HG02970 (cell line): ENCODE results near the gene VPS26B.
"Not testable (repeated sequence)": the region's sequence is repeated elsewhere in the genome, so short reads cannot be mapped to it uniquely, and the experiment has no call there.

Experiments
- ATAC-seq: cut with Tn5 transposase; IDR thresholded peaks from one replicate; pipeline ENCODE4 v1.9.1; 2021; ENCODE audit warnings: mild to moderate bottlenecking, moderate library complexity, moderate number of reproducible peaks; ENCODE audit not compliant: unreplicated experiment, low FRiP score

The VPS26B gene

DNA sequence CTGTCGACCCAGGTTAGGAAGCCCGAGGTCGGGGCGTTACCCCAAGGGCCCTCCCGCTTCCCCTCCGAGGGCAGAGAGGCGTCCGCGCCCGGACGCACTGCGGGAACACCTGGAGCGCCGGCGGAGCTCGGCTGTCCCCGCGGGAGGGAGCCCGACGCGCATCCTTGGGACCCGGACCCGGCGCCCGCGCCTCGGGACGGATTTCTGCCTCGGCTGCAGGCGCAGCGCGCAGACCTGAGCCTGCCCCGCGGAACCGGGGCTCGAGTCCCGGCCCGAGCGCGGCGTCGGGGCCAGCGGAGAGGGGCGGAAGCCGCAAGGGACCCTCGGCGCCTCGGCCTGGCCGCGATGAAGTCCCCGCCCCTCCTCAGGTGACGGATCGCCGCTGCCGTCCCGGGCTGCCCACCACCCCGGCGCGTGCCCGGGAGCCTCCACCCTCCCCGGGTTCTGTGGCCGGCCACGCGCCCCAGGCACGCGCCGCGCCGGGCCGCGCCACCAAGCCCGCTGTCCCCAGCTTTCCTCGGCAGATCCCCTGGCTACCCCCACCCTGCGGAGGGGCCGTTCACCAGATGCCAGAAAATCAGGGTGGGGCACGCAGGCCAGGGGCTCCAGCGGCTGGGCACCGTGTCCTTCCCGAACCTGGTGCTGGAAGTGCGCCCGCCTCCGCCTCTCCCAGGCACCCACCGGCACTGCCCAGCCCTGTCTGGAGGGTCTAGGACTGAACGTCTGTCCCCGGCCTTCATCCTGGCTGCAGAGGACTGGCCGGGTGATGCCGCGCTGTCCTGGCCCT, 52.1 kb downstream of the VPS26B start:
- no peak for ATAC-seq

DNA sequence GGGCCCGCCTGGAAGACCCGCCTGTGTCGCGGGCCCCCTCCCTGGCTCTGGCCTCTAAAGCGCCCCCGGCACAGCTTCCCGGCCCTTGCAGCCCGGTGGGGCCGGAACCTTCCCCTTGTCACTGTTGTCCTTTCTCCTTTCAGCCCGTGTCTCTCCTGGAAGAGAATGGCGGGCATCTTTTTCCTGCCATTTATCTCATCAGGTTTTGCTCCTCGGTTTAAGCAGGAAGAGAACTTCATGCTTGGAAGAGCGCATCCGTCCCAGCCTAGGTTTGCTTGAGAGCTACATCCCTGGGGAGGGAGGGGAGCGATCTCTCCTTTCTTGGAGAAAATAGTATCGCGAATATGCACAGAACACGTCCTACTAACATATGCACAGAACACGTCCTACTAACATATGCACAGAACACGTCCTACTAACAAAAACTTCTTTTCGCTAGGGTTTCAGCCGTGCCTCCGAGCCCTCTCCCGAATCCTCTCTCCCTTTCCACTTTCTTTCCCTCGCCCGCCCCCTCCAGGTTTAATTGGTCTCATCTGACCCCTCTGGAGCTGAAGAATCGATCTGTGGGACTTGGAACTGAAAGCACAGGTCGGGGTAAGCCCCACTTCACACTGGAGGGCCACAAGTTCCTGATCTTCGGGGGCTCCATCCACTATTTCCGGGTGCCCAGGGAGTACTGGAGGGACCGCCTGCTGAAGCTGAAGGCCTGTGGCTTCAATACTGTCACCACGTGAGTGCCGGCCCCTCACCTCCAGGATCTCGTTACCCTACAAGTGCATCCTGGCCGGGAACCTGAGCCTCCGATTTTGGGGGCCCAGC, 52.9 kb downstream of the VPS26B start:
- no peak for ATAC-seq

DNA sequence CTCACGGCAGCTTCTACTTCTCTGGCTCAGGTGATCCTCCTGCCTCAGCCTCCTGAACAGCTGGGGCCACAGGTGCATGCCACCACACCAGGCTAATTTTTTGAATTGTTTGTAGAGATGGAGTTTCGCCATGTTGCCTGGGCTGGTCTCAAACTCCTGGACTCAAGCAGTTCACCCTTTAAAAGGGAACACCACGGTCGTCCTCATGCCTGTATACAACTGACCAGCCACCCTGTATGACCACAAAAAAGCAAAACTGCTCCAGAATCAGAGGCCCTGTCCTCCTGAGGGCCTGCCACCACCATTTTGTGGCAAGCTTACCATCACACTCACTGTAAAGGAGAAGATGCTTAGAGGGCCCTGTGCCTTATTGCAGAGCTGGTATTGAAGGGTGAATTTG, 53.9 kb downstream of the VPS26B start:
- no peak for ATAC-seq

DNA sequence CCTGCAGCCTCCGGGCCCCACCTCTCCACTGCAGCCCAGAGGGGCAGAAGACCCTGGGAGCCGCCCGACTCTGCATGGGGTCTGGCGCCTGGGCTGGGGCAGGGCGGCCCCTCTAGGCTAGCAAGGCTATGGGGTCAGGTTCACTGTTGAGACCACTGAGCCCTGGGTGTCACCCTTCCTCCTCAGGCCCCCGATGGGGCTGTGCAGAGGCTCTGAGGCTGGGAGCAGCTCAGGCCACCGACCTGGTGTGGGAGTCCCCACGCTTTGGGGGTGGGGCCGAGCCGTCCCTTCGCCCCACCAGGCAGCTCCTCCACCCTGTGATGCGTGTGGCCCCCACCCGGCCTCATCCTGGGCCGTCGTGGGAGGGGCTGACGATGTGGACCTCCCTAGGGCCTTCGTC, 57.2 kb downstream of the VPS26B start:
- ATAC-seq: not testable (repeated sequence)

DNA sequence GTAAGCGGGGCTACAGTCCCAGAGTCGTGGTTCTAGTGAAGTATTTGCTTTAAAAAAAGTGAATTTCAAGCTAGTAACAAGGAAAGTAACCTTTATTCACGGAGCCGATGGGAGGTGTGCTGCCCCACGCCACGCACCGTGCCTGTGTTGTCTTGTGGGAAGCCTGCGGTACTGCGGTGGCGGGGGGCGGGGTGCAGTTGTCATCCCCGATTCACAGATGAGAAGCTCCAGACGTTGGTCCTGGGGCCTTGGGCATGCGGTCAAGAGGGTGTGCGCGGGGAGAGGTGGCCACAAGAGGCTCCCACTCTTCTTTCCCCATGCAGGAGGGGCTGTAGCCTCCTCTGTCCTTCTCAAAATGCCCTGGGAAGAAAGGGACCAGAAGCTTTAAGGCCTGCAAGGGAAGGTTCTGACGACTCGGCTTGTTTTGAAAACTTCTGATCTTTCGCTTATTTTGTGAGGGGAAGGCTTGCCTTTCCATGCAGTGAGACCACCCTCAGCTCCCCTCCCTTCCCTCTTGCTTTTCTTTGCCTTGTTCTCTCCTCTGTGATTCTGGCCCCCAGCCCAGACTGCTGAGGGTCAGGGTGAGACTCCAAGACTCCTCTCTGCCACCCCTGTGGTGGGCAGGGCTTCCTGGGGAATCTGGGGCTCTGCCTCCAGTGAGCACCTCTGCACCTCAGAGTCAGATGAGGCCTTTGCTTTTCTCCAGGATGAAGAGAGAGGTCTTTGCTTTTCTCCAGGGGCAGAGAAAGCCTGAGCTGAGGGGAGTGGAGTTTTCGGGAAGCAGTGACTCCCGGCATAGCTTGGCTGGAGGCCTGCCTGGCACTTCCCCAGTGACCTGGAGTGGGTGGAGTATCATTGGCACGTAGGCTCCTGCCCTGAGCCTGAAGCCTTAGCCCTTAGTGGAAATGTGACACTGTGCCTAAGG, 57.9 kb downstream of the VPS26B start:
- no peak for ATAC-seq

DNA sequence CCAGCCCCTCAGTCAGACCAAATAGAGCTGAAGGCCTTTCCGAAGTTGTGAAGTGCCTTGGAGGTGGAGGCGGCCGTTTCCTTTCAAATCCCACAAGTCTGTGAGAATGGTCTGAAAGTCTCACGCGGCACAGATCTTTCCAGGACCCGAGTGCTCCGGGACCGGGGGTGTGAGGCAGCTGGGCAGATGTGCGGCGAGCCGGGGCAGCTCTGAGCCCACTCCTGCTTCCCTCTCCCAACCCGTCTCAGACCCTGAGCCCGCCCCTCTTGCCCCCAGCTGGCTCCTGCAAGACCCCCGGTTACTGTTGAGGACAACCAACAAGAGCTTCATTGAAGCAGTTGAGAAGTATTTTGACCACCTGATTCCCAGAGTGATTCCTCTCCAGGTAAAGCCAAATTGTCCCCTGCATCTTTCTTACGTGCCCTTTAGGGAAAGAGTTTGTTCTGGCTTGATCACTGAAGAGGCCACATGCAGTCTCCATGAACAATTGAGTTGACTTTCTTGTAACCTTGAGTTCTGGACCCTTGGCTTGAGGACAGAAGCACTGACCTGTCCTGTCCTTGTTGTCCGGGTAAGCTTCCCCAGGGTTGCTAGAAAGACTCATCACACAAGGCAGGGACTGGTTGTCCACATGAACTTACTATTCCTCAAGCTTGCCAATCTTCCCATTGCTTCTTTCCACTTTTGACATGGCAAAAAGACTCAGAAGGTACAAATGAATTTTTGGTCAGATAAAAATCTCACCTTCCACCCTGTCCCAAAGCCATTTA, 59.2 kb downstream of the VPS26B start:
- no peak for ATAC-seq

DNA sequence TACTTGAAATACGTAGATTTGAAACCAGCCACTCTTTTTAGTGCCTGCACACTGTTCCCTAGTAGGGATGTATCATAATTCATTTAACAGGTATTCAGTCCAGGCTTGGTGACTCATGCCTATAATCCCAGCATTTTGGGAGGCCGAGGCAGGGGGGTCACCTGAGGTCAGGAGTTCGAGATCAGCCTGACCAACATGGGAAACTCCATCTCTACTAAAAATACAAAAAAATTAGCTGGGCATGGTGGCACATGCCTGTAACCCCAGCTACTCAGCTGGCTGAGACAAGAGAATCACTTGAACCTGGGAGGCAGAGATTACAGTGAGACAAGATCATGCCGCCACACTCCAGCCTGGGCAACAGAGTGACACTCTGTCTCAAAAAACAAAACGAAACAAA, 59.9 kb downstream of the VPS26B start:
- not testable (repeated sequence) for ATAC-seq

DNA sequence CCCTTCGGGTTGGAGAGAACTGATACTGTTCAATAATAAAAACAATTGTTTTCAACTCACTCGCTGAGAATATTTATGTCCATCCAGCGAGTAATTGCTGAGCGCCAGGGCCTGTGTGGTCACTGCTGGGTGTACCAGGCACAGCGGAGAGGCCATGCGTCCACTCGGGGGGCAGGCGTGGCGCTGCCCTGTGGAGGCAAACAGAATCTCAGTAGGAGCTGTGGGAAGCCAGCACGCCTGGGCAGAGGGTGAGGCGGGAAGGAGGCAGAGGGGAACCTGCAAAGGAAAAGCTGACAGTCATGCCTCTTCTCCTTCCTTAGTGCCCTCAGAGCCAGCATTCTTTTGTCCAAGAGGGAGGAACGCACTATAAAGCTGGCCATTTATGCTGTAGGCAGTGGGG, 63.1 kb downstream of the VPS26B start:
- ATAC-seq: no peak

DNA sequence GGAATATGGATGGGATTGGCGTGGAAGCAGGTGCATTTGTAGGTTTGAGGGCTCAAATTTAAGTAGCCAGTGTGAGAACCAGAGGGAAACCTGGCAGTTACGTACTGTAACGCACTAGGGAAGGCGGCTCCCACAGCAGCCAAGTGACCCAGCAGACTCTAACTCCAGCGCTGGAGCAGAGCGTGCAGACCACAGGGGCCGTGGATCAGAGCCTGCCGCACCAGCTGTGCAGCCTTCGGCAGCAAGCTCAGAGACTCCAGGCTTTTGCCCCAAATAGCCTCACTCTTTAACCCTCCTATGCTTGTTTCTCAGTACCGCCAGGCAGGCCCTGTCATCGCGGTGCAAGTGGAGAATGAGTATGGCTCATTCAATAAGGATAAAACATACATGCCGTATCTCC, 64.0 kb downstream of the VPS26B start:
- no peak for ATAC-seq

DNA sequence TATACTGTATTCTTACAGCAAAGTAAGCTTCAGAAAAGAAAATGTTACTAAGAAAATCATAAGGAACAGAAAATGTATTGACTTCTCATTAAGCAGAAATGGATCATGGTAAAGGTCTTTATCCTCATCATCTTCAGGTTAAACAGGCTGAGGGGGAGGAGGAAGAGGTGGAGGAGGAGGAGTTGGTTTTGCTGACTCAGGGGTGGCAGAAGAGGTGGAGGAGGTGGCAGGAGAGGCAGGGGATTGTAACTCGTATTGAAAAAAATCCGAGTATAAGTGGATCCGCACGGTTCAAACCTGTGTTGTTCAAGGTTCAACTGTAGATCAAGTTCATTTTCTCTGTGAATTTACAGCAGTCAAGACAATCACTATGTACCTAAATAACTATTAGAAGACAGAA, 64.7 kb downstream of the VPS26B start:
- no peak for ATAC-seq

DNA sequence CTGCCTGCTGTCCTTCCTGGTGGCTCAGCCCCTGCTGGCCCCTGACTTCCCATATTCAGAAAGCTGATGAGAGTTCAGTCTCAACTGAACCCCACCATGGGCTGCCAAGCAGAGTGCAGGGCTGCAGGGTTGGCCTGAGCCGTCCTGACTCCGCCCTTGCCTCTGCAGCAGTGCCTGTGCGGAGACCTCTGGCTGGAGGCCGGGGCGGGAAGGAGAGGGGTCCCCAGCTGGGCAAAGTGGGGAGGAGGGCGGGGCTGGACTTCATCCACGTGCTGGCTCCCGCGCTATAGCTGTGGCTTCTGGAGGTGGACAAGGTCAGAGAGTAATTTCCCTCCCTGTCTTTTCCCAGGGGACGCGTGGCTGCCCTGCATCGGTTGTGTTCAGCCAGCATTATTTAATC, 65.3 kb downstream of the VPS26B start:
- no peak for ATAC-seq

DNA sequence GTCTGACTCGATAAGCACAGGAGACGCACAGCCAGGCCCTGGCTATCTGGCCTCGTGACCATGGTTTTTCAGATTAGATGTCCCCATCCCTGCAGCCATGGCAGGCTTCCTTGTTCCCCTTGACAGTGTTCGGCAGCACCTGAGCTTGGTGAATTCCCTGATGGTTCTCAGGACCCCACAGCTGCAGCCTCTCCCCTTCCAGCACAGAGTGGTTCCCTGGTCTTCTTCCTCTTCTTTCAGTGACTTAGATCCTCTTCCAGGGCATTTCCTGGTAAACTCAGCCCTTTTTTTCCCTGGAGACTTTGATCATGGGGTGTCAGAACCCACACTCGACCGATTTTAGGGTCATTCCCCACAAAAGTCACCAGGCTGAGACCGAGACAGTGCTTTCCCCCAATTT, 66.2 kb downstream of the VPS26B start:
- ATAC-seq: no peak

DNA sequence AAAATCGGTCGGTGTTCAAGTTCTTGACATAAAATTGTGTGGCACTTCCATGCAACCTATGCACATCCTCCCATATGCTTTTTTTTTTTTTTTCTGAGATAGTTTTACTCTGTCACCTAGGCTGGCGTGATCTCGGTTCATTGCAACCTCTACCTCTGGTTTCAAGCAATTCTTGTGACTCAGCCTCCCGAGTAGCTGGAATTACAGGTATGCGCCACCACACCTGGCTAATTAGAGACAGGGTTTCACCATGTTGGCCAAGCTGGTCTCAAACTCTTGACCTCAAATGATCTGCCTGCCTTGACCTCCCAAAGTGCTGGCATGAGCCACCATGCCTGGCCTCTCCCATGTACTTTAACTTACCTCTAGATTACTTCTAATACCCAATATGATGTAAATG, 66.7 kb downstream of the VPS26B start:
- ATAC-seq: no peak

DNA sequence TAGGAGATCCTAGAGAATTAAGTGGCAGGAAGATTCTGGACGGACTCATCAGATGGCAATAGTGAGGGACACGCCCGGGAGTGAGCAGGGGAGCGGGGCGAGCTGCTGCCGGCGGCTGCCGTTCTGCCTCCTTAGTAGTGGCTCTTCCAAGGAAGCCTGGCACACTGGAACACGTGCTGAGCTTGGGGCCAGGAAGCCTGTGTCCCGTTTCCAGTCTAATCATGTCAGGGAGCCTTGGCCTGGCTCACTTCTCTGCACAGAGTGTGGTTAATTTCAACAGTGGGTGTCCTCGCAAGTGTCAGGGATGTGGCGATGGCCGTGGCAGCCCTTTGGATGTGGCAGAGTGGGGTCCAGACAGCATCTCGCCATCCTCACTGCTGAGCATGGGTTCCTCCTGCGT, 68.2 kb downstream of the VPS26B start:
- ATAC-seq: no peak

DNA sequence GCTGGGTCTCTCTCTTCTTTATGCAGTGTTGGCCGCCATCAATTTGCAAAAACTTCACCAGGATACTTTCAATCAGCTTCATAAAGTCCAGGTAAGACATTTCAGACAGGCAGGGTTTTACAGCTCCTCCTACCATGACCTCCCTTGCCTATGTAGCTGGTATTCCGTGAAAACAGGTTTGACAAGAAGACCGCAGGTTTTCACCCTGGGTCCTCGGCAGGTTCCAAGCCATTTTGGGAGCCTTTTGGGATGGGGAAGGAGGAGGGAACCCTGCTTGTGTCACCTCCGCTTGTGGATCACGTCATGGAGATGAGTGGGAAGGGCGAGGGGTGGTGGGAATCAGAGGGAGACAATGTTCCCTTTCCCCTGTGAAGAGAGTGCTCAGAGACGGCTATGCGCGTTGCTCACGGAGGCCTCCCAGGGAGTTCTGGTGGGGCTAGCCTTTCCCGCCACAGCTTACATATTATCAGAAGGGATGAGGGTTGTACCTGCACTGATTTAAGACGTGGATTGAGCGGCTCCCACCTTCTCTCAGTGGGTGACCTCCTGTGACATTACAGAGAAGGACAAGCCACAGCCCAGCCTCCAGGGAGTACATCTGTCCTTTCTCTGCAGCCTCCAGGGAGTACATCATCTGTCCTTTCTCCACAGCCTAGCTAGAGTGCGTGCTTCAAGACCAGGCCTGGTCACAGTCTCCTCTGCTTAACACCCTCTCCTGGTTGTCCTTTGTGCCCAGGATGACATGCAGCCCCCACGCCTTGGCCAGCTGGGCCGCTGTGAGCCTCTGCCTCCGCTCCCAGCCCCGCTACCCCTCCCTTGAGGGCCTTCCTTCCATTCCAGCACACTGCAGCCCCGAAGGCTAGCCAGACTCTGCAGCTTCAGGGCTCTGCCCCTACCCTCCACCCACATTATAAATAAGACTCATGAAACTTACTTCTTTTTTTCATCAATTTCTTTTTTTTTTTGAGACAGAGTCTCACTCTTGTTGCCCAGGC, 68.9 kb downstream of the VPS26B start:
- no peak for ATAC-seq

DNA sequence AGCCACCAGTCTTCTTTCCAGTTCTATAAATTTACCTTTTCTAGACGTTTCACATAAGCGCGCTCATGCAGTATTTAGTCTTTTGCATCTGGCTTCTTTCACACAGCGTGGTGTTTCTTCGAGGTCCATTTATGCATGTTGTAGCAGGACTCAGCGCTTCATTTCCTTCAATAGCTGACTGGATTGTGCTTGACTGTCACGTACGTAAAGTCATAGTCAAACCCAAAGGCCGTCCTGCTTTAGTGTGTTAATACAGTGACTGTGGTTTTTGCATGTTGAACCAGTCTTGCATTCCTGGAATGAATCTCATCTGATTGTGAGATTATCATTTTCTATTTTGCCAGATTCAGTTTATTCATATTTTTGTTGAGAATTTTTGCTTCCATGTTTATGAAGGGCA, 70.2 kb downstream of the VPS26B start:
- no peak for ATAC-seq
